Naive B cell (primary cell): ENCODE results near the gene RDH12. TPM values are rescaled to one million over a fixed set of nuclear protein-coding genes. Genes with fewer than 3 reads are reported as not detected.

ENCODE experiments used
- ATAC-seq, 2 donors: fragments of 150-1000 bp; cut with Tn5 transposase; 2 replicates each; pipeline ENCODE4 v1.10.0; 2021; ENCODE audit warnings: low read depth in 2 of 2, mild to moderate bottlenecking in 2 of 2, moderate library complexity in 2 of 2
- DNase-seq: peaks from one replicate; pipeline ENCODE4 v3.0.0; 2022
- H3K27ac Mint-ChIP-seq, 6 donors: one replicate each; pipeline ENCODE4 v1.8.0; 2020 to 2022; ENCODE audit warnings: mild to moderate bottlenecking in 6 of 6, mixed read lengths in 6 of 6, moderate library complexity in 5 of 6, inconsistent platforms in 2 of 6
- H3K27me3 Mint-ChIP-seq, 3 donors: one replicate each; pipeline ENCODE4 v1.8.0; 2021 to 2022; ENCODE audit warnings: mixed read lengths in 3 of 3, mild to moderate bottlenecking in 1 of 3
- H3K36me3 Mint-ChIP-seq, 2 donors: one replicate each; pipeline ENCODE4 v1.8.0; 2020 to 2022; ENCODE audit warnings: mixed read lengths in 2 of 2, inconsistent platforms in 1 of 2, mild to moderate bottlenecking in 1 of 2
- H3K4me1 Mint-ChIP-seq, 3 donors: one replicate each; pipeline ENCODE4 v1.8.0; 2020 to 2022; ENCODE audit warnings: mixed read lengths in 3 of 3, inconsistent platforms in 1 of 3, mild to moderate bottlenecking in 1 of 3, moderate library complexity in 1 of 3
- H3K4me3 Mint-ChIP-seq, 8 donors: one replicate each; pipeline ENCODE4 v1.8.0; 2020 to 2022; ENCODE audit warnings: mild to moderate bottlenecking in 8 of 8, mixed read lengths in 8 of 8, moderate library complexity in 8 of 8, inconsistent platforms in 2 of 8
- H3K9me3 Mint-ChIP-seq, 7 donors: one replicate each; pipeline ENCODE4 v1.8.0; 2020 to 2022; ENCODE audit warnings: mixed read lengths in 7 of 7, mild to moderate bottlenecking in 5 of 7, inconsistent platforms in 2 of 7, moderate library complexity in 1 of 7
- polyA plus RNA-seq, 6 donors: library from polyadenylated mRNA; unstranded; fragments of 300-500 nt; fragmentation: Illumina TruSeq; gene quantifications; one replicate each; pipeline ENCODE4 v1.2.3, GENCODE V29; 2021; ENCODE audit warnings: low read depth in 6 of 6

RDH12 gene
- polyA plus RNA-seq, 6 donors from 2014 or later: not detected

GRCh38 chr14:67766035-67766680, 64.5 kb downstream of the RDH12 start:
- Mint-ChIP-seq H3K9me3 (no peaks in the 10 kb centered on the region), H3K27me3 (no peaks in the 10 kb centered on the region), H3K36me3 (peaks cover 20 to 39% of the 10 kb centered on the region in 2 donors), H3K4me1 (peaks cover 13 to 19% (median 17%) of the 10 kb centered on the region in 3 donors), H3K4me3 (no peak overlapping the region), H3K27ac (peak overlapping the region in 5 of 6 donors; percentile 47 to 91 (median 76))
- peak; percentile 28 for DNase-seq
- peak; percentile 85 to 92 for ATAC-seq

- Mint-ChIP-seq H3K36me3 (peaks cover 26 to 47% of the 10 kb centered on the region in 2 donors), H3K4me3 (no peak overlapping the region), H3K4me1 (peaks cover 13 to 21% (median 17%) of the 10 kb centered on the region in 3 donors), H3K9me3 (no peaks in the 10 kb centered on the region), H3K27ac (peak overlapping the region in 2 of 6 donors; percentile 15 to 66), H3K27me3 (no peaks in the 10 kb centered on the region)
- no peak for ATAC-seq
- DNase-seq: no peak
Measured at GRCh38 chr14:67768219-67768618, 66.5 kb downstream of the RDH12 start.

GRCh38 chr14:67773844-67774377, 72.2 kb downstream of the RDH12 start:
- no peaks in the 10 kb centered on the region for H3K9me3 Mint-ChIP-seq
- peaks cover 0 to 2% (median 0%) of the 10 kb centered on the region in 3 donors for H3K4me1 Mint-ChIP-seq
- ATAC-seq (no peak), DNase-seq (no peak)
- no peak overlapping the region for H3K4me3 Mint-ChIP-seq
- no peaks in the 10 kb centered on the region for H3K27me3 Mint-ChIP-seq
- H3K27ac Mint-ChIP-seq: peak overlapping the region in 1 of 6 donors; percentile 53
- peaks cover 50 to 54% of the 10 kb centered on the region in 2 donors for H3K36me3 Mint-ChIP-seq

GRCh38 chr14:67776653-67777322, 75.1 kb downstream of the RDH12 start:
- H3K9me3 Mint-ChIP-seq: no peaks in the 10 kb centered on the region
- no peak overlapping the region for H3K27ac Mint-ChIP-seq
- H3K27me3 Mint-ChIP-seq: no peaks in the 10 kb centered on the region

GRCh38 chr14:67778792-67779191, 77.1 kb downstream of the RDH12 start:
- Mint-ChIP-seq H3K27ac (peak overlapping the region in 1 of 6 donors; percentile 49), H3K27me3 (no peaks in the 10 kb centered on the region), H3K4me1 (no peaks in the 10 kb centered on the region), H3K36me3 (peaks cover 58 to 64% of the 10 kb centered on the region in 2 donors), H3K4me3 (no peak overlapping the region), H3K9me3 (no peaks in the 10 kb centered on the region)
- DNase-seq: no peak
- no peak for ATAC-seq

More at GRCh38 chr14:67776653-67777322, 75.1 kb downstream of the RDH12 start:
- DNase-seq: no peak
- Mint-ChIP-seq H3K4me1 (peaks cover 0 to 2% (median 0%) of the 10 kb centered on the region in 3 donors), H3K36me3 (peaks cover 52 to 55% of the 10 kb centered on the region in 2 donors), H3K4me3 (no peak overlapping the region)
- ATAC-seq: no peak

- Mint-ChIP-seq H3K27ac (no peak overlapping the region), H3K4me1 (no peaks in the 10 kb centered on the region), H3K27me3 (no peaks in the 10 kb centered on the region), H3K9me3 (no peaks in the 10 kb centered on the region), H3K36me3 (peaks cover 51 to 77% of the 10 kb centered on the region in 2 donors), H3K4me3 (no peak overlapping the region)
- no peak for DNase-seq
- ATAC-seq: no peak
Measured at GRCh38 chr14:67782090-67782489, 80.4 kb downstream of the RDH12 start.

Other genes with a start within 250 kb of the RDH12 start
- gene TMEM229B, start 213.2 kb upstream of the RDH12 start, polyA plus RNA-seq: 10 to 100 TPM in 2 of 6 donors, 1 to 10 TPM in 4; 5.5 to 15.8 (median 8.7) TPM
- under 1 TPM in 2 of 6 donors, not detected in 4; 0.13 to 0.28 TPM for gene PLEKHH1, start 168.6 kb upstream of the RDH12 start, polyA plus RNA-seq
- 10 to 100 TPM; 26.2 to 48.4 (median 38.6) TPM for gene PIGH, start 101.6 kb upstream of the RDH12 start, polyA plus RNA-seq
- gene ARG2, start 82.0 kb upstream of the RDH12 start, polyA plus RNA-seq: 1 to 10 TPM in 3 of 6 donors, under 1 TPM in 2, not detected in 1; 0.70 to 1.4 (median 1.1) TPM
- gene VTI1B, start 27.3 kb upstream of the RDH12 start, polyA plus RNA-seq: 10 to 100 TPM; 55.8 to 84.7 (median 61.4) TPM
- gene RDH11, start 6.1 kb upstream of the RDH12 start, polyA plus RNA-seq: 100 to 1,000 TPM in 1 of 6 donors, 10 to 100 TPM in 5; 47.2 to 107 (median 56.9) TPM
- 1 to 10 TPM in 5 of 6 donors, under 1 TPM in 1; 0.09 to 6.2 (median 2.7) TPM for gene ZFYVE26, start 114.7 kb downstream of the RDH12 start, polyA plus RNA-seq
- 10 to 100 TPM; 27.4 to 37.2 (median 31.8) TPM for gene RAD51B, start 117.9 kb downstream of the RDH12 start, polyA plus RNA-seq